HL-60/S4 (cell line): ENCODE data around the gene RAD51B.
"Not testable (repeated sequence)": the region's sequence is repeated elsewhere in the genome, so short reads cannot be mapped to it uniquely, and the experiment has no call there.

Source experiments
- in situ Hi-C: fragments of 300-500 bp; cut with MboI; formaldehyde crosslinking; loops from 2 replicates; pipeline ENCODE4 v1.14.3; 2022; ENCODE audit warnings: low sequenced_read_pairs

The RAD51B gene

DNA sequence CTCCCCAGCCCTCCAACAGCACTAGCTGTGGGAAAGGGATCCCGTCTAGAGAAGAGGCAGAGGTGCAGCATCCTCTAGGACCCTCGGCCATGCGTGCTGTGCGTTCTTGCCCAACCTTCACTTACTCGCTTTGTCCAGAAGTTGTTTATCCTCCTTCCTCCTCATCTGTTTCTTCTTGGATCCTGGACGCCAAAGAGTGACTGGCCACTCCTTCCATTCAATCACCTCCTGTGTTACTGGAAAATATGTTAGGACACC is 832.8 kb downstream of the RAD51B start:
- in situ Hi-C loops, result no loop called here

DNA sequence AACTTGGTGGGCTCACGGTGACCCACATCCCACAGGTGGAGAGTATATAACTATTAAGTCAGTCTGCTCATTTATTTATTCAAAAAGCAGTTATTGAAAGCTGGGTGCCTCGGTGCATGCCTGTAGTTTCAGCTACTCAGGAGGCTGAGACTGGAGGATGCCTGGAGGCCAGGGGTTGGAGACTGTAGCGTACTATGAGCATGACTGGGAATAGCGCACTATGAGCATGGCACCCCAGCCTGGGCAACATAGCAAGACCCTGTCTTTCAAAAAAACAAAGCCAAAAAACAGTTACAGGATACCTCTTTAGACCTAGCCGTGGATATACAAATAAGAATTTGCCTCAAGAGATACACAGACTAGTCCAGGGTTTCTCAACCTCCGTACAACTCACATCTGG is 833.5 kb downstream of the RAD51B start:
- in situ Hi-C loops, result no loop called here

DNA sequence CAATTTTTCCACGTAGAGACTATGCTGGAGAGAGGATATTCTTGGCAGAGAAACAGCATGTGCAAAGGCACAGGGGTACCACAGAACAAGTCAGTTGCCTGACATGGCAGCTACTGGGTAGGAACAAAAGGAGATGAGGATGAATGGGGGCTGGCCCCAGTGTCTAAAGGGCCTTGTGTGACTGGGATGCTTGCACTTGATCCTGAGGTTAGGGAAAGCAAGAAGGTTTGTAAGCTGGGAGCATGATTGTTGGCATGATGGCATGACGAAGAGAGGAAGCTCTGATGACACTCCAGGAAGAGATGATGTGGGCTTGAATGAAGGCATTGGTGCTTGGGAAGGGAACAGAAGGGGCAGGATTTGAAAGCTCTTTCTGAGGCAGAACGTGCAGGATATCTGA is 834.2 kb downstream of the RAD51B start:
- in situ Hi-C loops, result no loop called here

DNA sequence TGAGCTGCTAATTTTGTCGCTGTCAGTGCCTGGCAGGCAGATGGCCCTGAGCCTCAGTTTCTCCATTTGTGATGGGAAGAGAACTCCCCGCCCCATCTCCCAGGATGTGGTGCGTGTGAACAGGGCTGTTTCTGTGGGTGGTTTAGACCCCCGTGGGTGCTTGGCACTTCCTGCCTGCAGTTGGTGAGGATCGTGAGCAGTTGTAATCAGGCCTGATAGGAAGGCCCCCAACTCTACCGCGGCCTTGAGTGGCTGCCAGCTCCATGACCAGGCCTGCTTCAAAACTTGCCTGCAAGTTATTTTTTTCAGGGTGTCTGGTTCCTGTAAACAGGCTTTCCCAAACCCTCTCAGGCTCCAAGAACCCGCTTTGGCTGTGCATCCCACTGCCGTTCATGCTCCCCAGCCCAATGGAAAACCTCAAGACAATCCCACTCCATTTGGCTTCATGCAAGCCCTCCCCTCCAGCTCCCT is 834.9 kb downstream of the RAD51B start:
- in situ Hi-C loops, result no loop called here

DNA sequence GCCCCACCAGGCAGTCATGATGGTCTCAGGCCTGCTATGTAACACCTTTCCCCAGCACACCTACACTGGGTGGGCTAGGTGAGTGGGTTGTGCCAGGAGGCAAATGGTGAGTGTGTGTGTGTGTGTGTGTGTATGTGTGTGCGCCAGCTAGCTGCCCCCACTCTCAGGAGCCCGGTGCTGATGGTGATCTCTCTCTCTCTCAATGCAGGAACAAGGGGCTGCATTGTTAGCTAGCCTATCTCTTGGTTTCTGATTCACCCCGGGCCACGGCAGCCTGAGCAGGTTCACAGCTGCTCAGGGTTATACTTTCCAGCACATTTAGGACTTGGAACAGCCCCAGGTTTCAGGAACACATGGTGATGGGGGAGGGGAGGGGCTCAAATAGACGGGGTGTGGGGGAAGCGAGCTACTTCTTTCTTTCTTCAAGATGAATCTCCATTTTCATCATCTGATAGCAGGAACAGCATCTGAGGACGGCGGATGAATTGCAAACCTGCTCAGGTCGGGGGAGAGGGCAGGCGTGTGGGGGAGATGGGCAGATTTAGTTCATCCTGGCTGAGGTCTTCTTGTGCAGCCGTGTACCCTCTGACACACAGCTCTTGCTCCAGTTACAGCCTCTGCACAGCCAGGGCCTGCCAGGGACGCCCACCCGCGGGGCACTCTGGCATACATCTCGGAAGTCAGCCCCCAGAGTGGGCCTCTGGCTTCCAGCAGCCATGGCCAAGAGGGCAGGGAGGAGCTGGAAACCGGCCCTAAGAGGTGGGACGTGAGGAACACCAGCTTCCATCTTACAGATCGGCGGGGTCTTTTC is 835.6 kb downstream of the RAD51B start:
- in situ Hi-C loops, result no loop called here

DNA sequence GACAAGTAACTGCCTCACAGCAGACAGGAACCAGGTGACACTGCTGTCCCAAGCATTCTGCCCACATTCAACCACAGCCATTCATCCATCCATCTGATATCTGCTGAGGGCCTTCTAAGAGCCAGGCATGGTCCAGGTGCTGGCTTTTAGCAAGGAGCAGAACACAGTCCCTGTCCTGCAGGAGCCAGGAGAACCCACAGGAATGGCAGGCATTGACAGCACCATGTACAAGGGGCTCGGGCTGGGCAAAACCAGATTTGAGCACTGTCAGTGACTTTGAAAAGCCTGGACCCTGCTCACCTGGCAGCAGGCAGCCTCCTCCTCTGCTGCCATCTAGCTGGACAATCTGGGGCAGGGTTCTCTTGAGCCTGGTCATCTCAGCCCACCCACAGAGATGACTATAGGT is 836.3 kb downstream of the RAD51B start:
- in situ Hi-C loops, result no loop called here

DNA sequence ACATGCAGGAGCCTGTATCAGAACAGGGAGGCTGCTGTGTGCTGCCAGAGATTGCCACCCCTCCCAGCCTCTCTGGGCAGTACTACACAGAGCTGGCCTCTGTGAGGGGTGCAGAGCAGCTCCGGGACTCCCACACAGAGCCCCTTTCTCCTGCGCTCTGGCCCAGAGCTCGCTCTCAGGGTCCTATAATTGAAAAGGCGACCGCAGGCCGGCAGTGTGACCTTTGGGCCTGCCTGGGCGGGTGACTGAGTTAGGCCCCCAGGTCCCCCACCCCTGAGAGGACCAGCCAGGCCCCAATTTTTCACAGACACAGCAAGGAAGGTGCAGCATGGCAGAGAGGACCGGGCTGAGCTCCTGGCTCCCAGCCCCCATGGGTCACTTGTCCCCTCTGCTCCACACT is 836.9 kb downstream of the RAD51B start:
- in situ Hi-C loops, result no loop called here

DNA sequence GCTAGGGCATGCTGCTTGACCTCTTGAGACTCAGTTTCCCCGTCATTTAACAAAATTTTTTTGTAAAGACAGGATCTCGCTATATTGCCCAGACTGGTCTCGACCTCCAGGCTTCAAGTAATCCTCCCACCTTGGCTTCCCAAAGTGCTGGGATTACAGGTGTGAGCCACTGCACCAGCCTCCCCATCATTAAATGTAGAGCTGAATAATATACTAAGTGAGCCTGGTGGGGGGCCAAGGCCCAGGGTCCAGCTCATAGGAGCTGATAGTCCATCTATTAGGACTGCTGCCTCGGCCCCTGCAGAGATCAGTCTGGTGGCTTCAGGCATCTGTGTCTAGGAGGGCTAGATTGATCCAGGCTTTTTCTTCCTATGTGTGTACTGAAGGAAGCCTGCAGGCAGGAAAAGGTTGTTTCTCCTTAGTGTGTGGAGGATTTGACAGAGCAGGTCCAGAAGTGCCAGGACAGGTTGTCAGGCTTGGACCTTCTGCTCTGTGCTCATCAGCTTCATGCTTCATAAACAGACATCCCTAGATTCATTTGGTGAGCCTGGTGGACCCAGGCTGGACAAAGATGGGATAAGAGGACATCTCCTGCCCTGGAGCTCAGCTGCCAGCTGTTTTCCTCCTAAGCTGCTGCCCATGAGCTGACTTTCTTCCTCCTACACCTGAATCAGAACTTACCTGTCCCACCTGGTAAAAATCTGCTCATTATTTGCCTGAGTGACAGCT is 837.9 kb downstream of the RAD51B start:
- in situ Hi-C loops, result no loop called here

DNA sequence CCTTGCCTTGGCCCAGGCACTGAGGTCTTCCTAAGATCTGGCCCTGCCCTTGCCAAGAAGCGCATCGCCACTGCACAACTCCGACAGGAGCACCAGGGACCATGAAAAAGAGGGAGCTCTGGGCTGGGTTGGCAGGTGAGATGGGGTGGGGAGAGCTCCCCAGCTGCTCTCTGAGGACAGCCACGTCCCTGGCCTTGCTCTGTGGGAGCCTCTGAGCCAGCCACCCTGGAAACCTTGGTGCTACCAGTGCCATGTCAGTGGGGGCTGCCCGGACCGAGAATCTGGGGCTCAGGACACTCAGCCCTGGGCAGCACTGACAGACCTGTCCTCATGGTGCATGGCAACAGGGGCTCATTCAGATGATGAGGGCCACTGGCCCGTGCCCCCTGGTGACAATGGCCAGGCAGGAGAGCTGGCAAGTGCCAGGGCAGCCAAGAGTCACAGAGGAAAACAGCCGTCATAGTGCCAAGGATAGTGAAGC is 838.5 kb downstream of the RAD51B start:
- in situ Hi-C loops, result no loop called here

DNA sequence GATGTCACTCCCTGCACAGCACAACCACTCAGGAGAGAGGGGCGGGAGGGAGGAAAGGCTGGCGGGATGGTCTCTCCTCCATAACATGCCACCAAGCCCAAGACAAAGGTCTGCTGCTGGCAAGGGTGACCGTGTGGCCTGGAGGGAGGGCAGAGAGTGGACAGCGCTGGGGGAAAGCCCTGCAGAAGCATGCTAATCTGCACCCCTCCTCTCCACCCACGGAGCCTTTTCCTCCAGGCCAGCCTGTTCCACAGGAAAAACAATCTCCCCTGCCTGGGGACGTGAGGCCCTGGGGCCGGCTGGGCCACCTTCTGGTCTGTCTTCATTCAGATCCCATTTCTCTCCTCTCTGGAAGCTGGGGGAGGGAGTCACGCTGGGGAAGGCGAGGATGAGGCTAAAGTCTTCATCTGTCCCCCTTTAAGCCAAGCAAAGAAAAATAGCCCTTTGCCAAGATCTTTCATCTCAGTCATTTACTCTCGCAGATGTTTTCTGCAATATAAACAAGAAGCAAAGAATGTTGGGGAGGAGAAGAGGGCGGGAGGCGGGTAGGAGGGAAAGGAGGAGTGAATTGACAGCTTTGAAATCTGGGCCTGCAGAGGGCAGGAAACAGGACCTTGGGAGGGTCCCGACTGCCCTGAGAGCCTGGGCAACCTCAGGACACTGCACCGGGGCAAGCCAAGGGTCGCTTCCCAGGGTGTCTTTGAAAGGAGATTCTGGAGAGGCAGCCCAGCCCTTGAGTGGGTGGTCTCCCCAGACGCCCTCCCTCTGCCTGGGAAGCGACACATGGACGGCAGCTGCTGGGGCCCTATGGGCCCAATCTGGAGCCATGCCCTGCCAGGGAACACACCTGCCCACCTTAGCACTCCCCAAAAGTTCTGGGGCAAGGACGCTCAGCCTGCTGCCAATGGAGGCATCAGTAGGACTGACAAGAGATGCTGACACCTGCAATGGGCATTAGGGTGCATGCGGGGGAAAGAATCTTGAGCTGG is 839.7 kb downstream of the RAD51B start:
- in situ Hi-C loops, result no loop called here

DNA sequence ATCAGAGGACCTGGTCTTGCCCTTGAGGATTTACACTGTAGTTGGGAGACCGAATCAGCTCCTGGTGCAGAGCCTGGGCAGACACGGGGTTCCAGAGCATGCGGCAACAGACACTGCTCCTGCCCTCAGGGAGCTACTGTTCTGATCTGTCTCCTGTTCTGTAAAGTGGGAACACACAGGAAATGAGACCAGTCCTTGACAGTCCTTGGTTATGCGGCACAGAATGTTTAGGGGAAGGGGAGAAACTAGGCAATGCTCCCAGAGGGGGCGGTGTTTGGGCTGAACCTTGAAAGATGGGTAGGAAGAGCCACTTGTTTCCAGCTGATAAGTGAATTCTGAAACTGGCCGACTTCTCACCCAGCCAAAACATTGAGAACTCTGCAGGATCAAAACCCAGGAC is 840.9 kb downstream of the RAD51B start:
- in situ Hi-C loops, result no loop called here

DNA sequence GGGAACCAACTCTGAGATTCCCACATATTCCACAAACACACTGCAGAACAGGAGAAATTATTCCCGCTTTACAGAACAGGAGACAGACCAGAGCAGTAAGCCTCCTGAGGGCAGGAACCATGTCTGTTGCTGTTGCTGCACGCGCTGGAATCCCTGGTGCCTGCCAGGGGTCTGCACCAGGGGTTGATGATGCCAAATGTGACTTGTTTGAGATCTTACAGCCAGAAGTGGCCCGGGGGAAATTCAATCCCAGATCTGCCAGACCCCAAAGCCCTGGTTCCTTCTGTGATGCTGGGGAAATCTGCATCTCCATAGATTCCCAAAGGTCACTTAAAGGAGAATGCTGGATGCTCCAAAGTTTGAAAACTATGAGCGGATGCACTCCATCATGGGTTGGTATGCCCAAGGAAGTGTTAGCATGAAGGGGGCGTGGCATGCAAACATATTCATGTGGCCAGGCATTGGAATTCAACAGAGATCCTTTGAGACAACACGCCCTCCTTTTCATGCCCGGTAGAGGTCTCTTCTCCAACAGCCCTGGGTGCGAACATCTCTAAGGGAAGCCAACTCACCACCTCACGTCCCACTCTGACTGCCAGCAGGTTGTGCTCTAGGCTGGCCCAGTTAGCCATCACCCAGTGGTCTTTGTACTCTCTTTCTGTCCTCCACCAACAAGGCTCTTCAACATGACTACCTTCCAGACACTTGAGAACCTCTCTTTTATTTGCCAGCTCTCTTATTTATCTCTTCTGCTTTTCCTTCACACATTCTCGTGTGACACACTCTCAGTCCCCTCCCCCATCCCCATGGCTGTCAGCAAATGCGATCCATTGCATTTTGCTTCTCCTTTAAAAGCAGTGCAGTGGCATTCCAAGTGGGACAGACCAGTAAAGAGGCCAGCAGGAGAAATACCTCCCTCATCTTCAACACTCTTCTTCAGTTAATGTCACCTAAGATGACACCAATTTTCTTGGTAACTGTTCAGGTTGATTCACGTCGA is 841.9 kb downstream of the RAD51B start:
- in situ Hi-C loops, result no loop called here

DNA sequence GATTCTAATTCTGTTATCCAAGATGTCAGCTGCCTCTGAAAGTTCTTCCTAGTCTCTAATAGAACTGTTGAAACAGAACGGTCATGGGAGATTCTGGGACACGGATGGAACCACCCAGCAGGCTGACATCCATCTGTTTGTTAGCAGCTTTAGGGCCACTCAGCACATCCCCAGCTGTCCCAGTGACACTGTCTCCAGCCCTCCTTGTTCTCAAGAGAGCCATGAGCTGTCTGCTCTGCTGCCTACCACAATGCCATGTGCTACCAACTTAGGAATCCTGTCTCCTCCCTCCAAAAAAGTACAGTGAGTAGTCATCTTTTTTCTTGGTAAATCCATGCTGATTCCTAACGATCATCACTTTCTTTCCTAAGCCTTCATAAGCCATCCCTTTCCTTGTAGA is 842.8 kb downstream of the RAD51B start:
- in situ Hi-C loops, result no loop called here

DNA sequence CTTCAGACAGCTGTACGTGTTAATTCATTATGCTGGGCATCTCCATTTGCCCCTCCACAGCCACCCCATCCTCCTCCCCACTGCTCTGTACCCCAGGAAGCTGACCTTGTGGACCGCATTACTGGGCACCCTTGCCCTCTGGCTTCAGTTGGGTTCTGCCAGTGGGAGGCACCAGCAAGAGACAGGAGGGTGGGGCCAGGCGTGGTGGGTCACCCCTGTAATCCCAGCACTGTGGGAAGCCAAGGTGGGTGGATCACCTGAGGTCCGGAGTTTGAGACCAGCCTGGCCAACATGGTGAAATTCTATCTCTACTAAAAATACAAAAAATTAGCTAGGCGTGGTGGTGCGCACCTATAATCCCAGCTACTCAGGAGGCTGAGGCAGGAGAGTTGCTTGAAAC is 843.2 kb downstream of the RAD51B start:
- in situ Hi-C loops, result not testable (repeated sequence)

DNA sequence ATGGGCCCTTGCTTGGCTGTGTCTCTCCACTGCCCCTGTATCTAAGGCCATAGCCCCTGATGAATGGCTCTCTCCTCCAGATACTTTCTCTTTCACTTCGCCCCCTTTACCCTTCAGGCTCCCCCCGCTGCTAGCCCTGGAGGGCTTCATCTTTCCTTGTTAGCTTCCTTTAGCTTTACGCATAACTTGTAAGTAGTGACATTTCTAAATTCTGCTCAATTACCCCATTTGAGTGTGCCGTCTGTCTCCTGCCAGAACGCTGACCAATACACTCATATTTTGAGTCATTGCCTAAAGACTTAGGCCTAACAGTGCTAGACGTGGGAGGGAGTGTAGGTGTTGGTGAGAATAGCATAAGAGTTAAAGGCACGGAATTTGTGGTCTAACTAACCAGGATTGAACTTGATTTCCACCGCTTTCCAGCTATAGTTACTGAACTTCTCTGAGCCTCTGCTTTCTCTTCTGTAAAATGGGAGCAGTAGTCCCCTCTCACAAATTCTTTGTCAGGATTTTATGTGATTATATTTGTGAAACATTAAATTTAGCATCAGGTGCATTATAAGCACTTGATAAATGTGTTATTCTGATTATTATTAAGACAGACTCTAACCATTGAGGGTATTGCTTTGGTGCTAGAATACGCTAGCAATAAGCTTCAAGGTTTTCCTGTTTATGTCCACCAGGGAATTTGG is 844.0 kb downstream of the RAD51B start:
- in situ Hi-C loops, result no loop called here

DNA sequence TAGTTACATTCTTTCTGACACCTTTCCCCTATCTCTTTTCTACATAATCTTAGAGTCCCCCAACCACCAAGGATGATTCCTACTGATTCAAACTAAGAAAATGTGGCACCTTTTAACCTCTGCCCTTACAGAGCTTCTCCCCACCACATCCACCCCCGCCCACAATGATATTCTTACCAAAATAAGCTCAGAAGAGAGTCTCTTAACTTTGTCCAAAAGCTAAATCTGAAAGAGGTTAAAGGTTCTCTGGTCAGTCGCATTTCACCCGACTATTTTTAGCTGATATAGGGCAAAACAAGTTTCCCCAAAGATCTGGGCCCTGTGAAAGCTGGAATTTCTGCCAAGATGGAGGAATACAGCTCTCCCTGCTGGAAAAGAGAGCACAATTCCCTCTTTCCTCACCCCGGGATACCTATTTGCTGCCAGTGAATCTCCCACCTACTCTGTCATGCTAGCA is 844.7 kb downstream of the RAD51B start:
- in situ Hi-C loops, result no loop called here

DNA sequence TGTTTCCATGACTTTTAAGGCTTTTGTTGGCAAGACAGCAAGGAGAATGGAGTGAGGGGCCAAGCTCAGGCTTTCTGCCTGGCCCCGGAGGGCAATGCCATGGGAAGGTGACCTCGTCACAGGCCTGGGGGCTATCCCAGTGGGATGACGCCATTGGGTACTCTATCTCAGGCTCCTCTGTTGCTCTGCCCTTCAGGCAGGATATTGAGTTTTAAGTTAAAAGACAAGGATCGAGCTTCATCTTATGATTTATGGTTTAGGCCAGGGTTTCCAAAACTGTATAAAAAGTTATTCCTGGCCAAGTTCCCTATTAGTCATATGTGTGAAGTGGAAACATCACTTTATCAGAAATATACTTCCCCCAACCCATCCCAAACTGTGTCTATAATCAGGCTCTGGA is 845.6 kb downstream of the RAD51B start:
- in situ Hi-C loops, result no loop called here

DNA sequence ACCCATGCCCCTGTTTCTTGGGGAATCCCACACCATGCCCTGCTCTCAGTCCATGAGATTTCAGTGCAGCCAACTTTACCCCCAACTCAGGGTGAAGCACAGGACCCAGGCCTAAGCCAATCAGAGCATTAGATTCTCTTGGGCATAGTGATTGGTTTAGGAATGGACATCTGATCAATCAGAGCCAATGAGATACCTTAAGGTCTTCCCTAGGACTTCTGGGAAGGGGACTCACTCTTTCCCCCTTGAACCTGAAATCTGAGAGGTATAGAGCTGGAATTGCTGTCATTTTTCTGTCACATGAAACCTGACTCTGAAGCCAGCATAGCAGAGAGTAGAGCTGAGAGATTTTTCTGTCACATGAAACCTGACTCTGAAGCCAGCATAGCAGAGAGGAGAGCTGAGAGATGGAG is 846.2 kb downstream of the RAD51B start:
- in situ Hi-C loops, result no loop called here

DNA sequence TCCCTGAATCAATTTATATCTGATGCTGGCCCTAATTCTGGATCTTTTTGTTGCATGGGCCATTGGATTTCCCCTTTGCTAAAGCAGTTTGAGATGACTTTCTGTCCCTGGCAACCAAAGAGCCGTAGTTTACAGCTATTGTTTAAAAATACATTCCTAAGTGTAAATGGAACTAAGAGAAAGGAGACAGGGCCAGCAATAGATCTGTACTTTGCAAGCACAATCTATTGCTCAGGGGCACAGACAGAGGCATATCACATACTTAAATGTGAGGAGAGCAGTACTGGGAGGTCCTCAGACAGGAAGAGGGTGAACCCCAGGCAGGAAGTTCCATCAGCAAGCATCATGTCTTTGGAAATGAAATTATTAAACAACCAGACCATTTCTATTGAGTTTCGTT is 846.7 kb downstream of the RAD51B start:
- in situ Hi-C loops, result no loop called here
